SK-N-SH treated with all-trans-retinoic acid at 6 μM for 48 hours (cell line): ENCODE measurements around the gene SPRED3.

Experiments used
- ATAC-seq: fragments of 200-7000 bp; cut with Tn5 transposase; 3 replicates; pipeline ENCODE4 v1.9.1; 2020; ENCODE audit warnings: mild to moderate bottlenecking, moderate library complexity
- ARNTL ChIP-seq: fragments of 450-650 bp; formaldehyde crosslinking; IDR thresholded peaks from 2 replicates; pipeline ENCODE4 v1.5.0; 2020; ENCODE audit warnings: low read depth, mild to moderate bottlenecking, moderate library complexity, borderline replicate concordance
- BACH2 ChIP-seq: fragments of 250-450 bp; sonication (Bioruptor Pico); IDR thresholded peaks from 2 replicates; pipeline ENCODE4 v1.9.0; 2021; ENCODE audit warnings: mild to moderate bottlenecking, borderline replicate concordance
- CREB5 ChIP-seq: fragments of 250-450 bp; sonication (Bioruptor Pico); IDR thresholded peaks from 2 replicates; pipeline ENCODE4 v1.5.1; 2020; ENCODE audit warnings: low read depth, mild to moderate bottlenecking, moderate library complexity
- CSRNP3 ChIP-seq: fragments of 250-450 bp; sonication (Bioruptor Pico); IDR thresholded peaks from 2 replicates; pipeline ENCODE4 v1.5.1; 2021; ENCODE audit warnings: mild to moderate bottlenecking, moderate library complexity
- GLIS3 ChIP-seq: fragments of 250-450 bp; sonication (Bioruptor Pico); IDR thresholded peaks from 2 replicates; pipeline ENCODE4 v1.5.0; 2020; ENCODE audit warnings: mild to moderate bottlenecking, moderate library complexity
- OSR1 ChIP-seq: fragments of 250-450 bp; sonication (Bioruptor Pico); IDR thresholded peaks from 2 replicates; pipeline ENCODE4 v1.8.0; 2022; ENCODE audit warnings: moderate library complexity, mild to moderate bottlenecking, inconsistent platforms
- PATZ1 ChIP-seq: fragments of 250-450 bp; sonication (Bioruptor Pico); IDR thresholded peaks from 2 replicates; pipeline ENCODE4 v1.8.0; 2020; ENCODE audit warnings: mild to moderate bottlenecking, moderate library complexity, borderline replicate concordance
- PPARA ChIP-seq: fragments of 250-450 bp; sonication (Bioruptor Pico); IDR thresholded peaks from 2 replicates; pipeline ENCODE4 v1.5.0; 2020; ENCODE audit warnings: mild to moderate bottlenecking, borderline replicate concordance
- TCF4 ChIP-seq: fragments of 250-450 bp; sonication (Bioruptor Pico); IDR thresholded peaks from 2 replicates; pipeline ENCODE4 v1.8.0; 2021; ENCODE audit warnings: mild to moderate bottlenecking, moderate library complexity, borderline replicate concordance
- ZC3H10 ChIP-seq: fragments of 250-450 bp; sonication (Bioruptor Pico); IDR thresholded peaks from 2 replicates; pipeline ENCODE4 v1.5.1; 2021; ENCODE audit warnings: mild to moderate bottlenecking, moderate library complexity
- ZFP3 ChIP-seq: fragments of 250-450 bp; sonication (Bioruptor Pico); IDR thresholded peaks from 2 replicates; pipeline ENCODE4 v1.5.0; 2020; ENCODE audit warnings: mild to moderate bottlenecking, moderate library complexity
- ZFP30 ChIP-seq: fragments of 450-650 bp; formaldehyde crosslinking; IDR thresholded peaks from 2 replicates; pipeline ENCODE4 v1.5.0; 2022; ENCODE audit warnings: mild to moderate bottlenecking, moderate library complexity
- ZNF565 ChIP-seq: fragments of 450-650 bp; formaldehyde crosslinking; conservative IDR thresholded peaks from 2 replicates; pipeline ENCODE4 v1.5.0; 2020; ENCODE audit warnings: low read depth, mild to moderate bottlenecking, moderate library complexity
- TF ChIP-seq, protein P1 (sequence below): fragments of 250-450 bp; sonication (Bioruptor Pico); IDR thresholded peaks from 2 replicates; pipeline ENCODE4 v1.8.0; 2021; ENCODE audit warnings: low read depth, mild to moderate bottlenecking, moderate library complexity, borderline replicate concordance

The SPRED3 gene

GRCh38 chr19:38386971-38387549 lies 1.4 kb upstream of the SPRED3 start (continued):
- TF ChIP-seq, protein P1, sequence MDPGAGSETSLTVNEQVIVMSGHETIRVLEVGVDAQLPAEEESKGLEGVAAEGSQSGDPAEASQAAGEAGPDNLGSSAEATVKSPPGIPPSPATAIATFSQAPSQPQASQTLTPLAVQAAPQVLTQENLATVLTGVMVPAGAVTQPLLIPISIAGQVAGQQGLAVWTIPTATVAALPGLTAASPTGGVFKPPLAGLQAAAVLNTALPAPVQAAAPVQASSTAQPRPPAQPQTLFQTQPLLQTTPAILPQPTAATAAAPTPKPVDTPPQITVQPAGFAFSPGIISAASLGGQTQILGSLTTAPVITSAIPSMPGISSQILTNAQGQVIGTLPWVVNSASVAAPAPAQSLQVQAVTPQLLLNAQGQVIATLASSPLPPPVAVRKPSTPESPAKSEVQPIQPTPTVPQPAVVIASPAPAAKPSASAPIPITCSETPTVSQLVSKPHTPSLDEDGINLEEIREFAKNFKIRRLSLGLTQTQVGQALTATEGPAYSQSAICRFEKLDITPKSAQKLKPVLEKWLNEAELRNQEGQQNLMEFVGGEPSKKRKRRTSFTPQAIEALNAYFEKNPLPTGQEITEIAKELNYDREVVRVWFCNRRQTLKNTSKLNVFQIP (CRISPR knock-in tag): no peak
- no peak for TF ChIP-seq ZC3H10

GRCh38 chr19:38387550-38388348 lies 748 bp upstream of the SPRED3 start, which contains the start of gene GGN:
GGN (minus strand) TSS chr19:38388034; CDS start chr19:38387261, 773 bp downstream.
- ATAC-seq: peak; percentile 79

DNA sequence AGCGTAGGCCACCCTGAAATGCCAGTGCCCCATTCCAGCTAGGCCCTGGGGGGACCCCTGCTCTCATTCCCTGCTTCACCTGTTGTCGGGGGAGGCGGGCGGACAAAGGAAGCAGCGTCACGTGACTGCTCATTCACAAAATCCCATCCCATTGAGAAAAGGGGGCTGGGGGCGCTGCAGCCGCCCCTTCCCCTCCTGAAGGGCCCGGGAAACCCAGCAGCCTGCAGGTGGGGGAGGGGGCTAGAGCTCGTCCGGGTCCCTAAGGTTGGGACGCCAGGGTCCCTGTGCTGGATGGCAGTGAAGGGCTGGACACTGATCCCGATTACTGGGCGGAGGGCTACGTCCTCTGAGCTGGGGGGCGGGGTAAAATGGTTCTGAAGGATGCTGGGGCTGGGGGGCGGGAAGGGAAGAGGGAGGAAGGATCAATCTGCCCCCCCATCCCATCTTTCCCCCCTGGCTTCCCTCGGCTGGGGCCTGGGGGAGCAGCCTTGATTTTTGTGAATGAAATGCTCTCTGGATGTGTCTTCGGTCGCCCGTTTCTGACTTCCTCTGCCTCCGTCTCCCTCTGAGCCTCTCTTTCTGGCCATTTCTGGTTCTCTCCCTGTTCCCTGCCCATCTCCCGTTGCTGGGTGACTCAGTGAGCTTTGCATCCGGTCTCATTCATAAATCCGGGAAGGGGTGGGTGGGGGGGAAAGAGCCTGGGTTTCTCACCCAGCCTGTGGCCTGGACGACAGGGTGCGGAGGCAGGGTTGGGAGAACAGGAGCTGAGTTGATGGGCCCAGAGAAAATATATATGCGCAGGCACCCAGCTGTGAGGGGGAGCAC lies 816 bp downstream of the SPRED3 start:
- ATAC-seq: peak; percentile 11
- no peak for TF ChIP-seq TCF4 (CRISPR knock-in tag)
- TF ChIP-seq PATZ1 (CRISPR knock-in tag): peak; percentile 12; the same call in 1 of the 2 replicates
- TF ChIP-seq GLIS3: no peak
- TF ChIP-seq CREB5 (CRISPR knock-in tag): no peak
- no peak for TF ChIP-seq BACH2 (CRISPR knock-in tag)
- no peak for TF ChIP-seq PPARA (CRISPR knock-in tag)
- TF ChIP-seq ZFP30 (CRISPR knock-in tag): no peak

More at GRCh38 chr19:38387550-38388348, 748 bp upstream of the SPRED3 start, which contains the start of gene GGN:
- no peak for TF ChIP-seq ZFP3 (CRISPR knock-in tag)
- no peak for TF ChIP-seq PPARA (CRISPR knock-in tag)
- TF ChIP-seq ZNF565 (CRISPR knock-in tag): no peak
- no peak for TF ChIP-seq CREB5 (CRISPR knock-in tag)
- TF ChIP-seq ZFP30 (CRISPR knock-in tag): no peak
- no peak for TF ChIP-seq OSR1 (CRISPR knock-in tag)
- TF ChIP-seq ARNTL (CRISPR knock-in tag): no peak
- TF ChIP-seq CSRNP3 (CRISPR knock-in tag): no peak
- no peak for TF ChIP-seq ZC3H10
- TF ChIP-seq BACH2 (CRISPR knock-in tag): no peak
